HG02840 (cell line): ENCODE data around the gene RECK.

ENCODE experiments used
- ATAC-seq: cut with Tn5 transposase; IDR thresholded peaks from one replicate; pipeline ENCODE4 v1.9.1; 2021; ENCODE audit warnings: mild to moderate bottlenecking, moderate library complexity, moderate number of reproducible peaks; ENCODE audit not compliant: unreplicated experiment, low FRiP score

Gene RECK

GRCh38 chr9:36023260-36024048 is 13.3 kb upstream of the RECK start:
- ATAC-seq = no peak

- no peak for ATAC-seq
Measured at GRCh38 chr9:36025746-36026145, 11.0 kb upstream of the RECK start.

GRCh38 chr9:36029202-36029601 is 7.5 kb upstream of the RECK start:
- no peak for ATAC-seq

- ATAC-seq = no peak
Measured at GRCh38 chr9:36029765-36030528, 6.8 kb upstream of the RECK start.

- no peak for ATAC-seq
Measured at GRCh38 chr9:36030871-36031270, 5.8 kb upstream of the RECK start.

GRCh38 chr9:36031774-36032555 is 4.7 kb upstream of the RECK start:
- no peak for ATAC-seq

- ATAC-seq = no peak
Measured at GRCh38 chr9:36033788-36034187, 2.9 kb upstream of the RECK start.

GRCh38 chr9:36034234-36034633 is 2.5 kb upstream of the RECK start:
- ATAC-seq = no peak

- ATAC-seq = no peak
Measured at GRCh38 chr9:36035006-36035405, 1.7 kb upstream of the RECK start.

- ATAC-seq = no peak
Measured at GRCh38 chr9:36036253-36036779, 397 bp upstream of the RECK start.

GRCh38 chr9:36037549-36038122 is 923 bp downstream of the RECK start:
- ATAC-seq = no peak

GRCh38 chr9:36039121-36039520 is 2.4 kb downstream of the RECK start:
- ATAC-seq = no peak

GRCh38 chr9:36039696-36040095 is 3.0 kb downstream of the RECK start:
- no peak for ATAC-seq

GRCh38 chr9:36040271-36040925 is 3.7 kb downstream of the RECK start:
- no peak for ATAC-seq

- no peak for ATAC-seq
Measured at GRCh38 chr9:36041506-36041905, 4.8 kb downstream of the RECK start.

GRCh38 chr9:36045610-36046009 is 8.9 kb downstream of the RECK start:
- ATAC-seq = no peak

- ATAC-seq = no peak
Measured at GRCh38 chr9:36046923-36047322, 10.2 kb downstream of the RECK start.

GRCh38 chr9:36049408-36049807 is 12.7 kb downstream of the RECK start:
- no peak for ATAC-seq

GRCh38 chr9:36050476-36050875 is 13.8 kb downstream of the RECK start:
- no peak for ATAC-seq

- no peak for ATAC-seq
Measured at GRCh38 chr9:36051317-36051716, 14.6 kb downstream of the RECK start.
